ENCODE measurements around the gene SIRPD.

The SIRPD gene

DNA sequence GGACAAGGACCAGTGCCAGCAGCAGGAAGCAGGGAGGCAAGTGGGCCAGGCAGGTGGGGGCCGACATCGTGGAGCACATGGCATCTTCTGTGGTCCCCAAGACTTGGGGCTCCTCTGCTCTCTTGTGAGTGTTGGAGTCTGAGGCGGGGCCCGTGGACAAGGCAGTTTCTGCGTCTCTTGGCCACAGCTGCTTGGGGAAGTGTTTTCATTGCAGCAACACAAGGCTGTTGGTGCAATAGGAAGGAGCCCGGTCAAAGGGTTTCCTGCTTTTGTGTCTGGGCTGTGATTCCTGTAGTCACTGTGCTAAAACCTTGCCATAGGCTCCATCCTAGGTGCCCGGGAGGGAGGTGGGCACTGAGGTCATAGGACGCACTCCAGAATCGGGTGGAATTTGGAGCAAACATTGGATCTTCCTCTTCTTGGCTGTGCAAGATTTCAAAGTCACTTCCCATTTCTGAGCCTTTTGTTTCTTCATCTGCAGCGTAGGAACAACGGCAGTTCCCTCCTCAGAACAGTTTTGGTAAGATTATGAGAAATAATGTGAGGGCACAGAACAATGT is 66.1 kb downstream of the SIRPD start, which contains the start of gene SIRPB2:
Gene SIRPB2, minus strand, starts transcription at position 140 of the 560 bp plus-strand sequence. Its CDS starts 61 bp downstream, at position 79.
- Mint-ChIP-seq H3K4me3 (no peak within 1 kb of the TSS), H3K27me3 (ENCODE audit: low read depth) (peaks cover 50% of the 10 kb centered on the region), H3K4me1 (no peaks in the 10 kb centered on the region), H3K9me3 (no peaks in the 10 kb centered on the region), H3K36me3 (ENCODE audit: low read depth) (no peaks in the 10 kb centered on the region), H3K27ac (no peak within 1 kb of the TSS)
- TF ChIP-seq, protein P1, sequence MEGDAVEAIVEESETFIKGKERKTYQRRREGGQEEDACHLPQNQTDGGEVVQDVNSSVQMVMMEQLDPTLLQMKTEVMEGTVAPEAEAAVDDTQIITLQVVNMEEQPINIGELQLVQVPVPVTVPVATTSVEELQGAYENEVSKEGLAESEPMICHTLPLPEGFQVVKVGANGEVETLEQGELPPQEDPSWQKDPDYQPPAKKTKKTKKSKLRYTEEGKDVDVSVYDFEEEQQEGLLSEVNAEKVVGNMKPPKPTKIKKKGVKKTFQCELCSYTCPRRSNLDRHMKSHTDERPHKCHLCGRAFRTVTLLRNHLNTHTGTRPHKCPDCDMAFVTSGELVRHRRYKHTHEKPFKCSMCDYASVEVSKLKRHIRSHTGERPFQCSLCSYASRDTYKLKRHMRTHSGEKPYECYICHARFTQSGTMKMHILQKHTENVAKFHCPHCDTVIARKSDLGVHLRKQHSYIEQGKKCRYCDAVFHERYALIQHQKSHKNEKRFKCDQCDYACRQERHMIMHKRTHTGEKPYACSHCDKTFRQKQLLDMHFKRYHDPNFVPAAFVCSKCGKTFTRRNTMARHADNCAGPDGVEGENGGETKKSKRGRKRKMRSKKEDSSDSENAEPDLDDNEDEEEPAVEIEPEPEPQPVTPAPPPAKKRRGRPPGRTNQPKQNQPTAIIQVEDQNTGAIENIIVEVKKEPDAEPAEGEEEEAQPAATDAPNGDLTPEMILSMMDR (IDR thresholded peaks at IDR 0.05; ENCODE audit: unreplicated experiment in 3 of 3), result no peak

DNA sequence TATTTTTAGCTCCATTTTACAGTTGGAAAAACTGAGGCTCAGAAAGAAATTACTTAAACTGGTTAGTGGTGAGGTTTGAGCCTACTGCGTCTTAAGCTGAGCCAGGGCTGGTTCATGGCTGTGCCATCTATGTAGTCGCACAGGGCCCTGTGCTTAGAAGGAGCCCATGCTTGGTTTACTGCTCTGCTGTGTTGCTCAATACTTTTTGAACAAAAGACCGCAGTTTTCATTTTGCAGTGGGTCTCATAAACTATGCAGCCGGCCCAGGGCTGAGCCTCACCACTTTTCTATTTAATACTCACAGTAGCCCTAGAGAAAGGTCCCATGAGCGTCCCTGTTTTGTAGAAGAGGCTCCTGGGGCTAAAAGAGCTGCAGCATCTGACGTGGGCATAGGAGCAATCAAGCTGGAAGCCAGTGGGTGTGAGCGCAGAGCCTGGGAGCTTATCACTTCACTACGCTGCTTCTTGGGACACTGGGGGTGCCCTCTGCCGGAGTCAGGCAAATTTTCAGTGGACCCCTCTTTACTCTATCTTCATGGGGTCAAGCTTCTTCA is 66.8 kb downstream of the SIRPD start:
- TF ChIP-seq, protein P1 (IDR thresholded peaks at IDR 0.05; ENCODE audit: unreplicated experiment in 3 of 3), result no peak
- H3K27ac Mint-ChIP-seq, result no peak overlapping the region
- H3K36me3 Mint-ChIP-seq (ENCODE audit: low read depth), result no peaks in the 10 kb centered on the region
- H3K4me3 Mint-ChIP-seq, result no peak overlapping the region
- H3K4me1 Mint-ChIP-seq, result no peaks in the 10 kb centered on the region
- H3K9me3 Mint-ChIP-seq, result no peaks in the 10 kb centered on the region
- peaks cover 50% of the 10 kb centered on the region for H3K27me3 Mint-ChIP-seq (ENCODE audit: low read depth)

DNA sequence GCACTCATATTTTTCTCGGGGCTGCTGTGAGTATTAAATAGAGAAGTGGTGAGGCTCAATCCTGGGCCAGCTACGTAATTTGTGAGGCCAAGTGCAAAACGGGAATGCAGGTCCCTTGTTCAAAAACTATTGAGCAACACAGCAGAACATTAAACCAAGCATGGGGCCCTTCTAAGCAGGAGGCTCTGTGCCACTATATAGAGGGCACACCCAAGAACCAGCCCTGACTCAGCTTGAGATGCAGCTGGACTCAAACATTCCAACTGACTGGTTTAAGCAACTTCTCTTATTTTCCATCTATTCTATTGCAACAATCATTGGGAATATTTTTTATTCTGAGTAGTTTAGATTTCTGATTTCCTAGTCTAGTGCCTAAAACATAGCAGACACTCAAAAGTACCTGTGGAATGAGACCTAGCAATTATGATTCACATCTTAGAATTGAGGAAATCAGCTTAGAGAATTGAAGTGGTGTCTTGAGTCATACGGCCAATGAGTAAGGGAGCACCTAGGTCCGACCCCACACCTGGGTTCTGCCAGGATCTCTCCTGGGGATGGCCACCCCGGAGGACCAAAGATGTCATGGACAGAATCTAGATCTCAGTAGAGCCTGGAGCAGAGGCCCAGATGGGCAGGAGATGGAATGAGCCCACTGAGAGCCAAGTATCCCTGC is 67.6 kb downstream of the SIRPD start:
- Mint-ChIP-seq H3K4me3 (no peak overlapping the region), H3K36me3 (ENCODE audit: low read depth) (no peaks in the 10 kb centered on the region), H3K27ac (no peak overlapping the region), H3K4me1 (no peaks in the 10 kb centered on the region), H3K9me3 (no peaks in the 10 kb centered on the region), H3K27me3 (ENCODE audit: low read depth) (peaks cover 51% of the 10 kb centered on the region)
- TF ChIP-seq, protein P1 (IDR thresholded peaks at IDR 0.05; ENCODE audit: unreplicated experiment in 3 of 3), result no peak

DNA sequence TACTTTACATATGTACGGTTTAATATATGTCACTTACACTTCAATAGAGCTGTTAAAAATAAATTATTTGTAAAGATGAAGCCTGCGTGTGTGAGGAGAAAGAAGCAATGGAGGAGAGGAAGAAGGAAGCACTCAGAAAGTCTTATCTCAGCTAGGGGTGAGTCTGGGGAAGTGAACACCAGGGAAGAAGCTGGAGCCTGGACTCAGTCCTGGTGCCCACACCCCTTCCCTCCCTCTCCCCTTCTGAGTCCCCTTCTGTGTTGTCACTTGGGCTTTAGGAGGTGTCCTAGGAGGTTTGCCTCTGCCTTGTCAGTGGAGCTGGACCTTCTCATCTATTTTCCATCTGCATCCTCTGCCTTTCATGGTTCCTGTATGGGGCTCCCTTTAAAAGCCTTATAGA is 68.2 kb downstream of the SIRPD start:
- Mint-ChIP-seq H3K27ac (no peak overlapping the region), H3K9me3 (no peaks in the 10 kb centered on the region), H3K4me3 (no peak overlapping the region), H3K36me3 (ENCODE audit: low read depth) (no peaks in the 10 kb centered on the region), H3K27me3 (ENCODE audit: low read depth) (peaks cover 54% of the 10 kb centered on the region), H3K4me1 (no peaks in the 10 kb centered on the region)
- TF ChIP-seq, protein P1 (IDR thresholded peaks at IDR 0.05; ENCODE audit: unreplicated experiment in 3 of 3), result no peak

DNA sequence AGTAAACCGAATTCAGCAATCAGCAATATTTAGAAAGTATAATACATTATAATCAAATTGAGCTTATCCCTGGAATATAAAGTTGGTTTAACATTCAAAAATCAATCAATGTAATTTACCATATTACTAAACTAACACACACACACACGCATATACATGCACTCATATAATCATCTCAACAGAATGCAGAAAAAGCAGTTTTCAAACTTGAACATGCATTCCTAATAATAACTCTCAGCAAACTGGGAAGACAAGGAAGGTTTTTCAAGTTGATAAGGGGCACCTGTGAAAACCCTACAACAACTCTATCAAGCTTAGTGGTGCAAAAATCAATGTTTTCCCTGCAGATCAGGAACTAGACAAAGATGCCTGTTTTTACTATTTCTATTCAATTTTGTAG is 70.9 kb downstream of the SIRPD start:
- Mint-ChIP-seq H3K4me1 (no peaks in the 10 kb centered on the region), H3K36me3 (ENCODE audit: low read depth) (no peaks in the 10 kb centered on the region), H3K27me3 (ENCODE audit: low read depth) (peaks cover 68% of the 10 kb centered on the region), H3K9me3 (no peaks in the 10 kb centered on the region), H3K4me3 (no peak overlapping the region), H3K27ac (no peak overlapping the region)
- TF ChIP-seq, protein P1 (IDR thresholded peaks at IDR 0.05; ENCODE audit: unreplicated experiment in 3 of 3), result no peak
